ENCODE measurements around the gene ELOB.

The ELOB gene

GRCh38 chr16:2769675-2770056, 7.4 kb downstream of the ELOB start:
- no peak for DNase-seq

GRCh38 chr16:2769100-2769529, 8.0 kb downstream of the ELOB start:
- no peak for DNase-seq

DNA sequence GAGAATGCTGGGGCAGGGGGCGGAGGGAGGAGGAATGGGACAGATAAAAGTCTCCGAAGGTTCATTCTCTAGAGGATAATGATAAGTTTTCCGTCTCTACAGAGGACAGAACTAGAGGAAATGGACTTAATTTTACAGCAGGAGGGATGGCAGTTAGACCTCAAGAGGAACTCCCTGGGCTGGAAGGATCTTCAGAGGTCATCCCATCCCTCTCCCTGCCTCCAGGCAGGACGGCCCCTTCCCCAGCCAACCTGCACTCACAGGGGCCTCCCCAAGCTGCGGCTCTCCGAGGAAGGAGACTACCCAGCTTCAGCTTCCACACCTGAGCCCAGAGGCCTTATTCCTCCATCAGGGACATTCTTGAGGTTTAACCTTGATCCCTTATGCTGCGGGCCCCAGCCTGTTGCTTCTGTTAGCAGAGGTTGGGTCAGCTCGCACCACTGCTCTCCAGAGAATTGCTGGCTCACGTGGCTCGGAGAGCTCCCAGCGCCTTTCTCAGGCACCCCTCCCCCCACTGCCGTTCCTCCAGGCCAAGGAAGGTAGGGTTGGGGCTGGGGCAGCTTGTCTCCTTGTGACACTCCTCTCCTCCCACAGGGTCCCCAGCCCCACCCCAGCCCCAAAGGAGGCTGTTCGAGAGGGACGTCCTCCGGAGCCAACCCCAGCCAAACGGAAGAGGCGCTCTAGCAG, 8.5 kb downstream of the ELOB start:
- no peak for DNase-seq

DNA sequence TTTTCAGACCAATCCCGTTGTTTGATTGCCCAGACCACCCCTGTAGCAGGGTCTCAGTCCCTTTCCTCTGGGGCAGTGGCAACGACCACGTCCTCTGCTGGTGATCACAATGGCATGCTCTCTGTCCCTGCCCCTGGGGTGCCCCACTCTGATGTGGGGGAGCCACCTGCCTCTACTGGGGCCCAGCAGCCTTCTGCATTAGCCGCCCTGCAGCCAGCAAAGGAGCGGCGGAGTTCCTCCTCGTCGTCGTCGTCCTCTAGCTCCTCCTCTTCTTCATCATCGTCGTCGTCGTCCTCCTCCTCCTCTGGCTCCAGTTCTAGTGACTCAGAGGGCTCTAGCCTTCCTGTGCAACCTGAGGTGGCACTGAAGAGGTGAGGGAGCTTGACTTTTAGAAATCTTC, 9.2 kb downstream of the ELOB start:
- no peak for DNase-seq

GRCh38 chr16:2767140-2767731, 9.8 kb downstream of the ELOB start:
- DNase-seq: no peak

GRCh38 chr16:2766430-2767139, 10.5 kb downstream of the ELOB start:
- no peak for DNase-seq

- no peak for DNase-seq
Observed at GRCh38 chr16:2765462-2766404, 11.3 kb downstream of the ELOB start.

DNA sequence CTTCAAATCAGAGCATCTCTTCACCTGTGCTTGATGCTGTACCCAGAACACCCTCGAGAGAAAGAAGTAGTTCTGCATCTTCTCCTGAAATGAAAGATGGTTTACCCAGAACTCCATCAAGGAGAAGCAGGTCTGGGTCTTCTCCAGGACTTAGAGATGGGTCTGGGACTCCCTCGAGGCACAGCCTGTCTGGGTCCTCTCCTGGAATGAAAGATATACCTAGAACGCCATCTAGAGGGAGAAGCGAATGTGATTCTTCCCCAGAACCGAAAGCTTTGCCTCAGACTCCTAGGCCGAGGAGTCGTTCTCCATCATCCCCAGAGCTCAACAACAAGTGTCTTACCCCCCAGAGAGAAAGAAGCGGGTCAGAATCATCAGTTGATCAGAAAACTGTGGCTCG, 12.4 kb downstream of the ELOB start:
- DNase-seq: no peak

DNA sequence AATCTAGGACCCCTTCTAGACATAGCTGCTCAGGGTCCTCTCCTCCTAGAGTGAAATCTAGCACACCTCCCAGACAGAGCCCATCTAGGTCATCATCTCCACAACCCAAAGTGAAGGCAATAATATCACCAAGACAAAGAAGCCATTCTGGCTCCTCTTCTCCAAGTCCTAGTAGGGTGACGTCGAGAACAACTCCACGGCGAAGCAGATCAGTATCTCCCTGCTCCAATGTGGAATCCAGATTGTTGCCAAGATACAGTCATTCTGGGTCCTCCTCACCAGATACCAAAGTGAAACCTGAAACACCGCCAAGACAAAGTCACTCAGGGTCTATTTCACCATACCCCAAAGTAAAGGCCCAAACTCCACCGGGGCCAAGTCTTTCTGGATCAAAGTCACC, 13.9 kb downstream of the ELOB start:
- DNase-seq: no peak

DNA sequence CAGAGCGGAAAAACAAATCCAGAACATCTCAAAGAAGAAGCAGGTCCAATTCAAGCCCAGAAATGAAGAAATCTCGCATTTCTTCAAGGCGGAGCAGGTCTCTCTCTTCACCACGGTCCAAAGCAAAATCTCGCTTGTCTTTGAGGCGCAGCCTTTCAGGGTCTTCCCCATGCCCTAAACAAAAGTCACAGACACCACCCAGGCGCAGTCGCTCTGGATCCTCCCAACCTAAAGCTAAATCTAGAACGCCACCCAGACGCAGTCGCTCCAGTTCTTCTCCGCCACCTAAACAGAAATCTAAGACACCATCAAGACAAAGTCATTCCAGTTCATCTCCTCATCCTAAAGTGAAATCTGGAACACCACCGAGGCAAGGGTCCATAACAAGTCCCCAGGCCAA, 14.4 kb downstream of the ELOB start:
- no peak for DNase-seq

- no peak for DNase-seq
Observed at GRCh38 chr16:2761886-2762583, 15.0 kb downstream of the ELOB start.

DNA sequence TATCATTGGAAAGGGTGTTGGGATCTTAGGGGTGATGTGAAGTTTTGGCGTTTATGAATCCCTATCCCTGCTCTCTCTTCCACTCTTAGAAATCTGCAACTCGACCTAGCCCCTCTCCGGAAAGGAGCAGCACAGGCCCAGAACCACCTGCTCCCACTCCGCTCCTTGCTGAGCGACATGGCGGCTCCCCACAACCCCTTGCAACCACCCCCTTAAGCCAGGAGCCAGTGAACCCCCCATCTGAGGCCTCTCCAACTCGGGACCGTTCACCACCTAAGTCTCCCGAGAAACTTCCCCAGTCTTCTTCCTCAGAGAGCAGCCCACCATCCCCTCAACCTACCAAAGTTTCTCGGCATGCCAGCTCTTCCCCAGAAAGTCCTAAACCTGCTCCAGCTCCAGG, 15.6 kb downstream of the ELOB start:
- no peak for DNase-seq

- no peak for DNase-seq
Observed at GRCh38 chr16:2757344-2757743, 19.7 kb downstream of the ELOB start.

DNA sequence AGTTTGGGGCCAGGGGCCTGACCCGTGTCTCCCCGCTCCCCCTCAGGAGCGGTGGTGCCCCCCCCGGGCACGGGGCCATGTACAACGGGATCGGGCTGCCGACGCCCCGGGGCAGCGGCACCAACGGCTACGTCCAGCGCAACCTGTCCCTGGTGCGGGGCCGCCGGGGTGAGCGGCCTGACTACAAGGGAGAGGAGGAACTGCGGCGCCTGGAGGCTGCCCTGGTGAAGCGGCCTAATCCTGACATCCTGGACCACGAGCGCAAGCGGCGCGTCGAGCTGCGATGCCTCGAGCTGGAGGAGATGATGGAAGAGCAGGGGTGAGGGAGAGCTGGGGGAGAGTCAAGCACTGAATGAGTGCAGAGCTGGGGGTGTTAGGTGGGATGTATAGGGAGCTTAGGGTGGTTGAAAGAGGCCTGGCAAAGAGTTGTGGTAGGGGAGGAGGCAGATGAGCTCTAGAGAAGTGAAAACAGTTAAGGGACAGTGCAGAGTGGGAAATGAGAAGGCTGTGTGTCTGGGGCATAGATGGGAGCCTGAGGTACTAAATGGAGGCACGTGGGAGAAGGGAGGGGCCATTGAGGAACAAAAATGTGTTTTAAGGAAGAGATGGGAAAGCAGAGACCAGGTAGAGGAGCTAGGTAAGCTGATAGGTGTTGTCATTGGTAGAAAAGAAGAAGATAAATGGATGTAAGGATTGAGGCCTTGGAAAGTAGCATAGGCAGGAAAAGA, 20.6 kb downstream of the ELOB start:
- DNase-seq: no peak

GRCh38 chr16:2755158-2755557, 21.9 kb downstream of the ELOB start:
- DNase-seq: no peak

DNA sequence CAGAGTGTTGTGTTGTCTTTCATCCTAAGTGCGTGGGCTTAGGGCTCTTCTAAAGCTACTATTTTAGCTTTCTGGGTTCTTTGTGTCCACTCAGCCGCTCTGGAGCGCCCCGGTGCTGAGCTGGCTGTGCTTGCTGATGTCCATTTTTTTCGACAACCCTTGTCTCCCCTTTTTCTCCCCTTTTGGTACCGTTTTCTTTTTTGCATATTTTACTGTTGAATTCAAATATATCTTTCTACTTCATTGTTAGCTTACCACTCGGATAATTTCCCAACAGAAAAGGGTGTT, 23.4 kb downstream of the ELOB start:
- DNase-seq: peak in 1 of 56 donors; percentile 5

DNA sequence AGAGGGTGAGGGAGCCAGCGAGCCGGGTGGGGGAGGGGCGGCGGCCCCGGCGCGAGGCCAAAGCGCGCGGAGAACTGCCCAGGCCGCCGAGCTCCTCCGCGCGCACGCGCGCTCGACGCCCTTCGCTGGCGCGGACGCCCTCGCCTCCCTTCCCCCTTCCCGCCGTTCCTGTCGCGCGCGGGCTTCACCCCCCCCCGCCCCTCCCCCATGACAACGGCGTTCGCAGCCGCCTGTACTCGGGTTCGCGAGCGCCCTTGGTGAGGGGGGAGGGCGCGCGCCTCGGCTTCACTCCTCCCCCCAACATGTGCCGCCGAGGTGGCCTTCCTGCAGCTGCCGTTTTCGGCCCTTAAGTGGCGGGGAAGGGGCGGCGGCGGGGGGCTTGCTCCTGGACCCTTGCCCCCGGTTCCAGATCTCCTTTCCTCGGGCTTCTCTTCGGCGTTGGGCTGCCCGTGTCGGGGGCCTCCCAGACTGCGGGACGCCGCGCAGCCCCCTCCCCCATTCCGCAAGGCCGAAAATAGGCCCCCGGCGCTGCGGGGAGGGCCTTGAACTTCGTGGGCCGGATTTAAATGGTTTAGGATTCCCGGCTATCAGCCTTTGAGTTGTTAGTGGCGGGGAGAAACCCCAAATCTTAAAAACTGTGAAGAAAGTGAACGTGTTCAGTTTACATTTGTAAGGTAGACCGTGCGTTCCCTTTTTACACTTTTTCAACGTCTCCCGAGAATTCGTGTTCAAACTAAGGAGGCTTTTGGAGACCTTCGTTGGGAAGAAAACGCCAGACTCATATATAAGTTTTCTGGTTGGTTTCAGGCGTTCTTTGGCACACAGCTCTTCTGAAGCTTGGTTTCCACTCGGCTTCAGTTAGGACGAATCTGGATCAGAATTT, 24.0 kb downstream of the ELOB start:
- DNase-seq: peak in 50 of 56 donors; percentile 44 to 99 (median 86)

- DNase-seq: peak; percentile 61 to 99 (median 91)
Observed at GRCh38 chr16:2752035-2752849, 24.8 kb downstream of the ELOB start, which contains the start of gene SRRM2. Gene SRRM2, plus strand, starts transcription at chr16:2752638. Its CDS starts 3,727 bp downstream, at chr16:2756365.
